ENCODE measurements around the gene TMTC2. TPM values are rescaled to one million over a fixed set of nuclear protein-coding genes. Genes with fewer than 3 reads are reported as not detected.

Gene TMTC2
- total RNA-seq, 1 donor from 2014 or later: 25.5 TPM

DNA sequence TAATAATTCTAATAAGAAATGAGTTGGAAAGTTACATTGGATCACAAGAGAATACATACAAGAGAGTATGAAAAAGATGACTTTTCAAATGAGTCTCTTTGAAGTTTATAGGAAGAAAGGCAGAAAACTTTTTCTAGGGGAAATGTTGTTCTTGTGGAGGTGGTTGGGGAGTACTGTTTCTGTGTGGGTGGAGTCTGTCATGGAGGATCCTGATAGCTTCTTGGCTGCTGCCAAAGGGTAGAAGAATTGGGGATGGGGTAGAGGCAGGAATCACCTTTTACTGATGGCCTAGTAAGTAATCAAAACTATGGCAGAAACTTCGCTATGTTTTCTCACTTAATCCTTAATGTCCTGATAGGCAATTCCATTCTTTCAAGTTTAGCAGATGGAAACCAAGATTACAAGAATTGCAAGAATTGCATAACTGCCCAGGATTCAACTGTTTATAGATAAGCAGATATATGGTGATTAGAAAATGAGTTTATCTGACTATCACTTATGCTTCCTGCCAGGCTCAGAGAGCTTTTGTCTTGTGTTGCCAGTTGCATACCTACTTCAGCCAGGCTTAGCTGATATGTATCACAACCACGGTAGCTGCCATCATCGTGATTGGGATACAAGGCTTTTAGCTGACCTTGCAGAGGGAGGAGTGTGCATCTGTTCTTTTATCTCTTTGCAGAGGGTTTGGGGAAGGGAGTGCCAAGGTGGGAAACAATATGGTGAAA lies 463.9 kb downstream of the TMTC2 start:
- peaks cover 6% of the 10 kb centered on the region for H3K9me3 Mint-ChIP-seq
- Histone ChIP-seq H3K4me2 (no peak overlapping the region), H3K27me3 (no peaks in the 10 kb centered on the region), H3K9me3 (ENCODE audit: low read depth) (no peaks in the 10 kb centered on the region), H3F3A (ENCODE audit: low read depth) (no peaks in the 10 kb centered on the region), H3K4me1 (peaks cover 6% of the 10 kb centered on the region), H3K27ac (no peak overlapping the region), H3K9ac (no peak overlapping the region), H2AFZ (replicated peaks) (peak overlapping the region; percentile 17), H3K4me3 (no peak overlapping the region), H4K20me1 (ENCODE audit: low read depth) (no peaks in the 10 kb centered on the region), H3K79me2 (ENCODE audit: low read depth) (no peaks in the 10 kb centered on the region), H3K36me3 (no peaks in the 10 kb centered on the region)
- TF ChIP-seq, protein P1, sequence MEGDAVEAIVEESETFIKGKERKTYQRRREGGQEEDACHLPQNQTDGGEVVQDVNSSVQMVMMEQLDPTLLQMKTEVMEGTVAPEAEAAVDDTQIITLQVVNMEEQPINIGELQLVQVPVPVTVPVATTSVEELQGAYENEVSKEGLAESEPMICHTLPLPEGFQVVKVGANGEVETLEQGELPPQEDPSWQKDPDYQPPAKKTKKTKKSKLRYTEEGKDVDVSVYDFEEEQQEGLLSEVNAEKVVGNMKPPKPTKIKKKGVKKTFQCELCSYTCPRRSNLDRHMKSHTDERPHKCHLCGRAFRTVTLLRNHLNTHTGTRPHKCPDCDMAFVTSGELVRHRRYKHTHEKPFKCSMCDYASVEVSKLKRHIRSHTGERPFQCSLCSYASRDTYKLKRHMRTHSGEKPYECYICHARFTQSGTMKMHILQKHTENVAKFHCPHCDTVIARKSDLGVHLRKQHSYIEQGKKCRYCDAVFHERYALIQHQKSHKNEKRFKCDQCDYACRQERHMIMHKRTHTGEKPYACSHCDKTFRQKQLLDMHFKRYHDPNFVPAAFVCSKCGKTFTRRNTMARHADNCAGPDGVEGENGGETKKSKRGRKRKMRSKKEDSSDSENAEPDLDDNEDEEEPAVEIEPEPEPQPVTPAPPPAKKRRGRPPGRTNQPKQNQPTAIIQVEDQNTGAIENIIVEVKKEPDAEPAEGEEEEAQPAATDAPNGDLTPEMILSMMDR (IDR thresholded peaks at IDR 0.05): no peak
- no peak for TF ChIP-seq EZH2 (IDR thresholded peaks at IDR 0.05)
- TF ChIP-seq EZH2phosphoT487 (IDR thresholded peaks at IDR 0.05): no peak
- peaks cover 3% of the 10 kb centered on the region for H3K36me3 Mint-ChIP-seq
- H3K4me3 Mint-ChIP-seq: no peak overlapping the region
- DNase-seq (ENCODE audit: low spot score): no peak
- H3K27me3 Mint-ChIP-seq (ENCODE audit: insufficient read depth, low read depth): no peaks in the 10 kb centered on the region
- H3K4me1 Mint-ChIP-seq: peaks cover 41% of the 10 kb centered on the region
- peak overlapping the region; percentile 100 for H3K27ac Mint-ChIP-seq

DNA sequence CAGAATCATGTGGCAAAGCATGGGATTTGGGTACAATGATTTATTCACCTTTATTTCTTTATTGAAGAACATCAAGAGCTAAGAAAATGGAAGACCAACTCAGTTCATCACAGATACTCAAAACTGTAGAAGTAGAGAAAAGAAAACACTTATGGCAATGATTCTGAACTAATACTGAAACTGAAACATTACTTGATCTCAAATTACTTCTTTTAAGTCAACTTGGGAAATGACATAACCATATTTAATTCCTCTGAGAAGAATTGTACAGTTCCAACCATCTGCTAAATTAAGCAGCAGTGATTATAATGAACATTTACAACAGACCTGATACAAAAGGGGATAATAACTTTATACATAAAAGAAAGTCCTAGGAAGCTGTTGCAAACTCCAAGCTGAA lies 466.5 kb downstream of the TMTC2 start:
- TF ChIP-seq EZH2 (IDR thresholded peaks at IDR 0.05) (no peak), EZH2phosphoT487 (IDR thresholded peaks at IDR 0.05) (no peak)
- TF ChIP-seq, protein P1 (IDR thresholded peaks at IDR 0.05): no peak
- peaks cover 3% of the 10 kb centered on the region for H3K36me3 Mint-ChIP-seq
- H3K9me3 ChIP-seq (ENCODE audit: low read depth): no peaks in the 10 kb centered on the region
- H3K4me1 ChIP-seq: peaks cover 6% of the 10 kb centered on the region
- H3K9me3 Mint-ChIP-seq: peaks cover 11% of the 10 kb centered on the region
- H3K79me2 ChIP-seq (ENCODE audit: low read depth): no peaks in the 10 kb centered on the region
- no peak overlapping the region for H3K4me3 ChIP-seq
- no peaks in the 10 kb centered on the region for H3K27me3 ChIP-seq
- no peak overlapping the region for H3K27ac ChIP-seq
- H3K4me2 ChIP-seq: no peak overlapping the region
- H3K4me1 Mint-ChIP-seq: peaks cover 41% of the 10 kb centered on the region
- no peaks in the 10 kb centered on the region for H4K20me1 ChIP-seq (ENCODE audit: low read depth)
- no peaks in the 10 kb centered on the region for H3K36me3 ChIP-seq
- no peak overlapping the region for H2AFZ ChIP-seq (replicated peaks)
- no peaks in the 10 kb centered on the region for H3K27me3 Mint-ChIP-seq (ENCODE audit: insufficient read depth, low read depth)
- no peaks in the 10 kb centered on the region for H3F3A ChIP-seq (ENCODE audit: low read depth)
- H3K27ac Mint-ChIP-seq: peak overlapping the region; percentile 88
- H3K9ac ChIP-seq: no peak overlapping the region
- H3K4me3 Mint-ChIP-seq: no peak overlapping the region
- DNase-seq (ENCODE audit: low spot score): no peak

DNA sequence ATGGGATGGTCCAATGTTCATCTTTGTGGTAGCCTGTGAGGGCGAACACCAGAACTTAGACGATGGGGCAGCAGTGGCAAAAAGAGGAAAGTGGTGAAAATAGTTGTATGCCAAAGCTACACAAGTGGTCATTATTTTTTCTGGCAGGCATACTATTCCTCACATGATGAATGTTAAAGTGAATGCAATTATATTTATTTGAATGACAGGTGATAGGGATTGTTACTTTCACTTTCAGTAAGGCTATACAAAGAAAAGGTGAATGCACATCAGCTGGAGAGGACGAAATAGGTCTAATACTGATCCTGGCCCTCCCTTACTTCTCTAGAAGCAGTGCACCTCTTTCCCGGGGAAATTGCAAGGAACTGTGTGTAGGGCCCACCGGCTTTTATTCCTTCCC lies 470.1 kb downstream of the TMTC2 start:
- Histone ChIP-seq H3K9ac (no peak overlapping the region), H2AFZ (replicated peaks) (peak overlapping the region; percentile 77), H3K36me3 (no peaks in the 10 kb centered on the region), H3K9me3 (ENCODE audit: low read depth) (no peaks in the 10 kb centered on the region), H3K4me3 (no peak overlapping the region), H3K79me2 (ENCODE audit: low read depth) (no peaks in the 10 kb centered on the region), H3K4me1 (peaks cover 6% of the 10 kb centered on the region), H3F3A (ENCODE audit: low read depth) (no peaks in the 10 kb centered on the region), H3K27me3 (no peaks in the 10 kb centered on the region), H3K4me2 (no peak overlapping the region), H4K20me1 (ENCODE audit: low read depth) (no peaks in the 10 kb centered on the region), H3K27ac (no peak overlapping the region)
- Mint-ChIP-seq H3K27ac (no peak overlapping the region), H3K4me3 (no peak overlapping the region), H3K4me1 (peaks cover 25% of the 10 kb centered on the region), H3K9me3 (peaks cover 15% of the 10 kb centered on the region), H3K27me3 (ENCODE audit: insufficient read depth, low read depth) (no peaks in the 10 kb centered on the region), H3K36me3 (peaks cover 5% of the 10 kb centered on the region)
- no peak for DNase-seq (ENCODE audit: low spot score)
- TF ChIP-seq EZH2phosphoT487 (IDR thresholded peaks at IDR 0.05) (no peak), EZH2 (IDR thresholded peaks at IDR 0.05) (no peak)
- TF ChIP-seq, protein P1 (IDR thresholded peaks at IDR 0.05): no peak
